Measurements from ENCODE around the gene SMAD4. TPM values are rescaled to one million over a fixed set of nuclear protein-coding genes. Genes with fewer than 3 reads are reported as not detected.

The SMAD4 gene
- total RNA-seq, 6 donors from 2014 or later: 94.7 to 140 (median 107) TPM

DNA sequence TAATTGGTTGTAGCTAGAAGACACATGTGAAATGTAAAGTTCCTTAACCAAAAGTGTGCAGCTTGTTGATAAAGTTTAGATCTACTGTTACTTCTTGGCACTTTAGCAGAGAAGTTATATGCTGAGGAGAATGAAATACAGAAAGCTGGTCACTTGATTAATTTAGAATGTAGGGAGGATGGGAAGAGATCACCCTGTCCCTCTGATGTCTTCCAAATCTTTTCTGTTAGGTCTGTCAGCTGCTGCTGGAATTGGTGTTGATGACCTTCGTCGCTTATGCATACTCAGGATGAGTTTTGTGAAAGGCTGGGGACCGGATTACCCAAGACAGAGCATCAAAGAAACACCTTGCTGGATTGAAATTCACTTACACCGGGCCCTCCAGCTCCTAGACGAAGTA, 48.0 kb downstream of the SMAD4 start:
- Histone ChIP-seq H3K4me3 (no peak overlapping the region), H3K9me3 (no peaks in the 10 kb centered on the region), H3K36me3 (peaks cover 20 to 61% (median 38%) of the 10 kb centered on the region in 4 donors), H3K27me3 (no peaks in the 10 kb centered on the region), H3K4me1 (peaks cover 0 to 5% (median 2%) of the 10 kb centered on the region in 4 donors), H3K27ac (no peak overlapping the region)
- DNase-seq (no peak), ATAC-seq (ENCODE audit: low FRiP score in 2 of 2) (no peak)
- 93 to 96% methylated on average over 5 of the region's 5 CpGs for WGBS, 2 donors
- TF ChIP-seq CTCF (IDR thresholded peaks at IDR 0.05) (no peak), POLR2A (IDR thresholded peaks at IDR 0.05) (no peak), EP300 (IDR thresholded peaks at IDR 0.05) (no peak), POLR2AphosphoS5 (IDR thresholded peaks at IDR 0.05) (no peak)

- H3K9me3 ChIP-seq: no peaks in the 10 kb centered on the region
- H3K27ac ChIP-seq: no peak overlapping the region
- ATAC-seq (ENCODE audit: low FRiP score in 2 of 2) (no peak), DNase-seq (no peak)
- no peaks in the 10 kb centered on the region for H3K27me3 ChIP-seq
- H3K4me3 ChIP-seq: no peak overlapping the region
- TF ChIP-seq CTCF (IDR thresholded peaks at IDR 0.05) (no peak), POLR2AphosphoS5 (IDR thresholded peaks at IDR 0.05) (no peak), EP300 (IDR thresholded peaks at IDR 0.05) (no peak), POLR2A (IDR thresholded peaks at IDR 0.05) (no peak)
- 40 to 45% methylated on average over 2 of the region's 2 CpGs for WGBS, 2 donors
- peaks cover 17 to 63% (median 37%) of the 10 kb centered on the region in 4 donors for H3K36me3 ChIP-seq
- peaks cover 0 to 5% (median 2%) of the 10 kb centered on the region in 4 donors for H3K4me1 ChIP-seq
Measured at GRCh38 chr18:51082571-51083267, 52.7 kb downstream of the SMAD4 start.

- no peak for ATAC-seq (ENCODE audit: low FRiP score in 2 of 2)
- peaks cover 12 to 57% (median 31%) of the 10 kb centered on the region in 4 donors for H3K36me3 ChIP-seq
Measured at GRCh38 chr18:51083398-51083797, 53.4 kb downstream of the SMAD4 start.

GRCh38 chr18:51088410-51088809, 58.4 kb downstream of the SMAD4 start:
- peaks cover 0 to 9% (median 4%) of the 10 kb centered on the region in 4 donors for H3K9me3 ChIP-seq
- peaks cover 0 to 16% (median 10%) of the 10 kb centered on the region in 4 donors for H3K36me3 ChIP-seq
- no peak for DNase-seq
- no peak for TF ChIP-seq CTCF (IDR thresholded peaks at IDR 0.05)
- TF ChIP-seq POLR2A (IDR thresholded peaks at IDR 0.05): no peak
- TF ChIP-seq POLR2AphosphoS5 (IDR thresholded peaks at IDR 0.05): no peak
- no peak for TF ChIP-seq EP300 (IDR thresholded peaks at IDR 0.05)
- no peak overlapping the region for H3K27ac ChIP-seq
- no peaks in the 10 kb centered on the region for H3K27me3 ChIP-seq
- WGBS, 2 donors: 100% methylated on average over 1 of the region's 1 CpG
- H3K4me3 ChIP-seq: no peak overlapping the region
- no peak for ATAC-seq (ENCODE audit: low FRiP score in 2 of 2)
- peaks cover 0 to 2% (median 0%) of the 10 kb centered on the region in 4 donors for H3K4me1 ChIP-seq

More at GRCh38 chr18:51083398-51083797, 53.4 kb downstream of the SMAD4 start:
- peaks cover 0 to 3% (median 2%) of the 10 kb centered on the region in 4 donors for H3K9me3 ChIP-seq
- DNase-seq: no peak
- 76 to 88% methylated on average over 1 of the region's 1 CpG for WGBS, 2 donors
- TF ChIP-seq POLR2AphosphoS5 (IDR thresholded peaks at IDR 0.05): no peak
- TF ChIP-seq EP300 (IDR thresholded peaks at IDR 0.05): no peak
- TF ChIP-seq POLR2A (IDR thresholded peaks at IDR 0.05): no peak
- no peak for TF ChIP-seq CTCF (IDR thresholded peaks at IDR 0.05)
- H3K4me1 ChIP-seq: peaks cover 0 to 5% (median 2%) of the 10 kb centered on the region in 4 donors
- no peak overlapping the region for H3K4me3 ChIP-seq
- H3K27me3 ChIP-seq: no peaks in the 10 kb centered on the region
- no peak overlapping the region for H3K27ac ChIP-seq
